ENCODE data around the gene PDGFC. TPM values are rescaled to one million over a fixed set of nuclear protein-coding genes. Genes with fewer than 3 reads are reported as not detected.

Gene PDGFC
- total and polyA plus RNA-seq, 2 of the 8 experiments (the other 6 are each of a cell fraction or from before 2014, with no cell fraction given): 0.65 to 2.7 TPM

DNA sequence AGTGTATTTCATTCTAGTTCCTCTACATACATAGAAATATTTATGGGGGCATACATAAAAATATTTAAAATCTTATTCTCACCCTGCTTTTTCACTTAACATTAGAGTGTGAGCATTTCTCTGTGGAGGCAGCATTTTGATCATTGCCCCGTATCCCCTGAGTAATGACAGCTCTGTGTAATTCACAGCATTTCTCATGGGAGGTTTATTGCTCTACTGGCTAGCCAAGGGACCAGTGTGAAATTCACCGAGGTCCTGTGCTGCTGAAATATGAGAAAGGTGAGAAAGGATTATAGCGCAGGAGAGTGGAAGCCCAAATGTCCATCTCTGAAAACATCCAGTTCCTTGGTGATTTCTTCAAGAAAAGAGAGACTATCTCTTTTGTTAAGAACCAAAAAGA is 22.9 kb downstream of the PDGFC start (continued):
- TF ChIP-seq, protein P1, sequence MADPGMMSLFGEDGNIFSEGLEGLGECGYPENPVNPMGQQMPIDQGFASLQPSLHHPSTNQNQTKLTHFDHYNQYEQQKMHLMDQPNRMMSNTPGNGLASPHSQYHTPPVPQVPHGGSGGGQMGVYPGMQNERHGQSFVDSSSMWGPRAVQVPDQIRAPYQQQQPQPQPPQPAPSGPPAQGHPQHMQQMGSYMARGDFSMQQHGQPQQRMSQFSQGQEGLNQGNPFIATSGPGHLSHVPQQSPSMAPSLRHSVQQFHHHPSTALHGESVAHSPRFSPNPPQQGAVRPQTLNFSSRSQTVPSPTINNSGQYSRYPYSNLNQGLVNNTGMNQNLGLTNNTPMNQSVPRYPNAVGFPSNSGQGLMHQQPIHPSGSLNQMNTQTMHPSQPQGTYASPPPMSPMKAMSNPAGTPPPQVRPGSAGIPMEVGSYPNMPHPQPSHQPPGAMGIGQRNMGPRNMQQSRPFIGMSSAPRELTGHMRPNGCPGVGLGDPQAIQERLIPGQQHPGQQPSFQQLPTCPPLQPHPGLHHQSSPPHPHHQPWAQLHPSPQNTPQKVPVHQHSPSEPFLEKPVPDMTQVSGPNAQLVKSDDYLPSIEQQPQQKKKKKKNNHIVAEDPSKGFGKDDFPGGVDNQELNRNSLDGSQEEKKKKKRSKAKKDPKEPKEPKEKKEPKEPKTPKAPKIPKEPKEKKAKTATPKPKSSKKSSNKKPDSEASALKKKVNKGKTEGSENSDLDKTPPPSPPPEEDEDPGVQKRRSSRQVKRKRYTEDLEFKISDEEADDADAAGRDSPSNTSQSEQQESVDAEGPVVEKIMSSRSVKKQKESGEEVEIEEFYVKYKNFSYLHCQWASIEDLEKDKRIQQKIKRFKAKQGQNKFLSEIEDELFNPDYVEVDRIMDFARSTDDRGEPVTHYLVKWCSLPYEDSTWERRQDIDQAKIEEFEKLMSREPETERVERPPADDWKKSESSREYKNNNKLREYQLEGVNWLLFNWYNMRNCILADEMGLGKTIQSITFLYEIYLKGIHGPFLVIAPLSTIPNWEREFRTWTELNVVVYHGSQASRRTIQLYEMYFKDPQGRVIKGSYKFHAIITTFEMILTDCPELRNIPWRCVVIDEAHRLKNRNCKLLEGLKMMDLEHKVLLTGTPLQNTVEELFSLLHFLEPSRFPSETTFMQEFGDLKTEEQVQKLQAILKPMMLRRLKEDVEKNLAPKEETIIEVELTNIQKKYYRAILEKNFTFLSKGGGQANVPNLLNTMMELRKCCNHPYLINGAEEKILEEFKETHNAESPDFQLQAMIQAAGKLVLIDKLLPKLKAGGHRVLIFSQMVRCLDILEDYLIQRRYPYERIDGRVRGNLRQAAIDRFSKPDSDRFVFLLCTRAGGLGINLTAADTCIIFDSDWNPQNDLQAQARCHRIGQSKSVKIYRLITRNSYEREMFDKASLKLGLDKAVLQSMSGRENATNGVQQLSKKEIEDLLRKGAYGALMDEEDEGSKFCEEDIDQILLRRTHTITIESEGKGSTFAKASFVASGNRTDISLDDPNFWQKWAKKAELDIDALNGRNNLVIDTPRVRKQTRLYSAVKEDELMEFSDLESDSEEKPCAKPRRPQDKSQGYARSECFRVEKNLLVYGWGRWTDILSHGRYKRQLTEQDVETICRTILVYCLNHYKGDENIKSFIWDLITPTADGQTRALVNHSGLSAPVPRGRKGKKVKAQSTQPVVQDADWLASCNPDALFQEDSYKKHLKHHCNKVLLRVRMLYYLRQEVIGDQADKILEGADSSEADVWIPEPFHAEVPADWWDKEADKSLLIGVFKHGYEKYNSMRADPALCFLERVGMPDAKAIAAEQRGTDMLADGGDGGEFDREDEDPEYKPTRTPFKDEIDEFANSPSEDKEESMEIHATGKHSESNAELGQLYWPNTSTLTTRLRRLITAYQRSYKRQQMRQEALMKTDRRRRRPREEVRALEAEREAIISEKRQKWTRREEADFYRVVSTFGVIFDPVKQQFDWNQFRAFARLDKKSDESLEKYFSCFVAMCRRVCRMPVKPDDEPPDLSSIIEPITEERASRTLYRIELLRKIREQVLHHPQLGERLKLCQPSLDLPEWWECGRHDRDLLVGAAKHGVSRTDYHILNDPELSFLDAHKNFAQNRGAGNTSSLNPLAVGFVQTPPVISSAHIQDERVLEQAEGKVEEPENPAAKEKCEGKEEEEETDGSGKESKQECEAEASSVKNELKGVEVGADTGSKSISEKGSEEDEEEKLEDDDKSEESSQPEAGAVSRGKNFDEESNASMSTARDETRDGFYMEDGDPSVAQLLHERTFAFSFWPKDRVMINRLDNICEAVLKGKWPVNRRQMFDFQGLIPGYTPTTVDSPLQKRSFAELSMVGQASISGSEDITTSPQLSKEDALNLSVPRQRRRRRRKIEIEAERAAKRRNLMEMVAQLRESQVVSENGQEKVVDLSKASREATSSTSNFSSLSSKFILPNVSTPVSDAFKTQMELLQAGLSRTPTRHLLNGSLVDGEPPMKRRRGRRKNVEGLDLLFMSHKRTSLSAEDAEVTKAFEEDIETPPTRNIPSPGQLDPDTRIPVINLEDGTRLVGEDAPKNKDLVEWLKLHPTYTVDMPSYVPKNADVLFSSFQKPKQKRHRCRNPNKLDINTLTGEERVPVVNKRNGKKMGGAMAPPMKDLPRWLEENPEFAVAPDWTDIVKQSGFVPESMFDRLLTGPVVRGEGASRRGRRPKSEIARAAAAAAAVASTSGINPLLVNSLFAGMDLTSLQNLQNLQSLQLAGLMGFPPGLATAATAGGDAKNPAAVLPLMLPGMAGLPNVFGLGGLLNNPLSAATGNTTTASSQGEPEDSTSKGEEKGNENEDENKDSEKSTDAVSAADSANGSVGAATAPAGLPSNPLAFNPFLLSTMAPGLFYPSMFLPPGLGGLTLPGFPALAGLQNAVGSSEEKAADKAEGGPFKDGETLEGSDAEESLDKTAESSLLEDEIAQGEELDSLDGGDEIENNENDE (IDR thresholded peaks at IDR 0.05; ENCODE audit: insufficient replicate concordance, low read length): no peak
- TF ChIP-seq JUN (IDR thresholded peaks at IDR 0.05; ENCODE audit: low read depth, low read length) (no peak), SAP30 (IDR thresholded peaks at IDR 0.05; ENCODE audit: insufficient read depth, insufficient replicate concordance, low read length) (no peak)
- TF ChIP-seq, protein P2, sequence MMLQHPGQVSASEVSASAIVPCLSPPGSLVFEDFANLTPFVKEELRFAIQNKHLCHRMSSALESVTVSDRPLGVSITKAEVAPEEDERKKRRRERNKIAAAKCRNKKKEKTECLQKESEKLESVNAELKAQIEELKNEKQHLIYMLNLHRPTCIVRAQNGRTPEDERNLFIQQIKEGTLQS (IDR thresholded peaks at IDR 0.05; ENCODE audit: insufficient read depth, low read depth, low read length): no peak
